K562 (cell line): ENCODE data around the gene COL24A1. TPM values are rescaled to one million over a fixed set of nuclear protein-coding genes. Genes with fewer than 3 reads are reported as not detected.

ENCODE experiments used
- ATAC-seq: fragments of 200-7000 bp; cut with Tn5 transposase; 3 replicates; pipeline ENCODE4 v1.9.1; 2020; ENCODE audit warnings: moderate library complexity
- BruUV-seq: library from RNA; stranded (reverse); fragments of 400-500 nt; replicated peaks from 2 replicates; lab custom pipeline; 2021; lab: Mats Ljungman, UMichigan
- CTCF ChIA-PET: fragments of 300-600 bp; formaldehyde crosslinking; extraction: SDS; loops from one replicate; lab custom pipeline; 2021; ENCODE audit warnings: low intra/inter-chr PET ratio; lab: Yijun Ruan, JAX
- POLR2A ChIA-PET: fragments of 300-600, 350-650 bp; sonication (Branson Sonifier 250); formaldehyde crosslinking; extraction: SDS; loops from one replicate; lab custom pipeline; 2021; ENCODE audit warnings: antibody characterized with exemption, inconsistent platforms; lab: Yijun Ruan, JAX
- DNase-seq, 4 experiments: peaks; one replicate each; pipeline versions ENCODE4 v3.0.0 to v3.0.0-alpha.2; 2011 to 2018; ENCODE audit warnings: low spot score in 3 of 4, mixed read lengths in 3 of 4; ENCODE audit errors: extremely low read depth in 1 of 4
- FAIRE-seq: peaks from 2 replicates; lab custom pipeline; 2011; peaks lifted over from hg19 to GRCh38; lab: Jason Lieb, UNC
- H2AFZ ChIP-seq: 2 replicates; pipeline ENCODE4 v1.6.0; 2011; ENCODE audit warnings: low read depth, low read length, control low read depth, inconsistent platforms
- H3K27ac ChIP-seq: fragments of 200-600 bp; 3 replicates; pipeline ENCODE4 v1.8.0; 2011; ENCODE audit warnings: low read depth, mild to moderate bottlenecking, control low read depth, inconsistent platforms, low read length, moderate library complexity, mixed read lengths; ENCODE audit errors: extremely low read depth
- H3K27me3 ChIP-seq, 2 experiments: fragments of 300-600 bp in 1 of 2; 2 replicates in 1 of 2; 3 replicates in 1 of 2; pipeline versions ENCODE4 v1.6.0 to v1.8.0; 2011; ENCODE audit warnings: inconsistent platforms in 2 of 2, low read length in 2 of 2, mild to moderate bottlenecking in 1 of 2, mixed read lengths in 1 of 2, moderate library complexity in 1 of 2; ENCODE audit not compliant: control insufficient read depth in 2 of 2, insufficient read depth in 2 of 2
- H3K36me3 ChIP-seq: fragments of 300-600 bp; 3 replicates; pipeline ENCODE4 v1.8.0; 2011; ENCODE audit warnings: mild to moderate bottlenecking, low read length, inconsistent platforms; ENCODE audit not compliant: control insufficient read depth, insufficient read depth
- H3K4me1 ChIP-seq, 2 experiments: fragments of 200-600 bp in 1 of 2; replicated peaks in 1 of 2; 2 replicates in 1 of 2; 3 replicates in 1 of 2; pipeline versions ENCODE4 v1.5.1 to v1.8.0; 2011; ENCODE audit warnings: inconsistent platforms in 2 of 2, low read length in 2 of 2, mild to moderate bottlenecking in 1 of 2, mixed read lengths in 1 of 2, moderate library complexity in 1 of 2; ENCODE audit not compliant: control insufficient read depth in 2 of 2, insufficient read depth in 2 of 2
- H3K4me2 ChIP-seq: 2 replicates; pipeline ENCODE4 v1.6.1; 2011; ENCODE audit warnings: low read length, control low read depth, inconsistent platforms, mixed read lengths; ENCODE audit not compliant: insufficient read depth
- H3K4me3 ChIP-seq: fragments of 200-600 bp; sonication (generic), shearing (Covaris generic); 2 replicates; pipeline ENCODE4 v1.5.1; 2016; ENCODE audit warnings: control low read depth, inconsistent platforms
- H3K79me2 ChIP-seq: fragments of 200-600 bp; 3 replicates; pipeline ENCODE4 v1.8.0; 2011; ENCODE audit warnings: low read length, inconsistent platforms; ENCODE audit not compliant: control insufficient read depth, insufficient read depth
- H3K9ac ChIP-seq, 2 experiments: 2 replicates each; pipeline versions ENCODE4 v1.6.0 to v1.6.1; 2011; ENCODE audit warnings: low read depth in 2 of 2, low read length in 2 of 2, control low read depth in 1 of 2, inconsistent platforms in 1 of 2, mild to moderate bottlenecking in 1 of 2, mixed read lengths in 1 of 2; ENCODE audit not compliant: insufficient read depth in 1 of 2
- H3K9me1 ChIP-seq: one replicate; pipeline ENCODE4 v1.6.0; 2011; ENCODE audit warnings: inconsistent platforms, mild to moderate bottlenecking, low read length, moderate library complexity; ENCODE audit not compliant: control insufficient read depth, insufficient read depth
- H3K9me3 ChIP-seq: replicated peaks from 2 replicates; pipeline ENCODE4 v1.5.1; 2011; ENCODE audit warnings: low read depth, low read length, inconsistent platforms; ENCODE audit not compliant: control insufficient read depth, insufficient read depth
- H4K20me1 ChIP-seq: replicated peaks from 2 replicates; pipeline ENCODE4 v1.6.1; 2011; ENCODE audit warnings: low read length, inconsistent platforms, mixed read lengths; ENCODE audit not compliant: control insufficient read depth, insufficient read depth
- CTBP1 ChIP-seq: fragments of 450-650 bp; IDR thresholded peaks from 2 replicates; pipeline ENCODE4 v1.6.1; 2016; ENCODE audit warnings: borderline replicate concordance
- NR2C2 ChIP-seq, 2 experiments: fragments of 200-800 bp in 1 of 2; sonication (Bioruptor generic) in 1 of 2; sonication (generic) in 1 of 2; formaldehyde crosslinking in 1 of 2; IDR thresholded peaks; 2 replicates each; pipeline versions ENCODE4 v1.6.1 to v1.8.0; 2016 to 2022; ENCODE audit warnings: mild to moderate bottlenecking in 1 of 2, missing compliant biosample characterization in 1 of 2, missing genetic modification characterization in 1 of 2, missing genetic modification reagents in 1 of 2
- SAFB2 ChIP-seq: fragments of 200-400 bp; formaldehyde crosslinking; IDR thresholded peaks from 2 replicates; pipeline ENCODE4 v1.6.1; 2018; ENCODE audit warnings: borderline replicate concordance, low read length, low read depth, moderate library complexity; ENCODE audit not compliant: severe bottlenecking
- TRIM24 ChIP-seq, 2 experiments: fragments of 450-650 bp; IDR thresholded peaks; 2 replicates each; pipeline ENCODE4 v1.6.1; 2016
- TSC22D4 ChIP-seq: fragments of 450-650 bp; IDR thresholded peaks from 2 replicates; pipeline ENCODE4 v1.6.1; 2016; ENCODE audit warnings: missing genetic modification characterization, missing biosample characterization, control low read depth
- ZFP36 ChIP-seq: fragments of 150-350 bp; IDR thresholded peaks from 2 replicates; pipeline ENCODE4 v1.6.1; 2018; ENCODE audit warnings: low read length, low read depth; ENCODE audit not compliant: partially characterized antibody
- ZNF121 ChIP-seq: sonication (generic); formaldehyde crosslinking; conservative IDR thresholded peaks from 2 replicates; pipeline ENCODE4 v1.8.0; 2022; ENCODE audit warnings: missing genetic modification reagents
- ZNF124 ChIP-seq: sonication (generic); formaldehyde crosslinking; IDR thresholded peaks from 2 replicates; pipeline ENCODE4 v1.8.1; 2022; ENCODE audit warnings: missing genetic modification reagents
- ZNF212 ChIP-seq: fragments of 450-650 bp; formaldehyde crosslinking; IDR thresholded peaks from 2 replicates; pipeline ENCODE4 v1.4.0; 2020; ENCODE audit warnings: mild to moderate bottlenecking
- ZNF584 ChIP-seq: fragments of 200-800 bp; sonication (Bioruptor generic); IDR thresholded peaks from 2 replicates; pipeline ENCODE4 v1.6.1; 2016; ENCODE audit warnings: low read depth, mild to moderate bottlenecking, missing genetic modification characterization, missing compliant biosample characterization
- WGBS: fragments of 100-300 bp; shearing (Covaris generic); methylation state at CpG from one replicate; pipeline ENCODE4 v1.1.6; 2016; ENCODE audit warnings: low coverage, mixed read lengths; ENCODE audit not compliant: insufficient coverage; ENCODE audit errors: missing lambda C conversion rate; 5-methylcytosine and 5-hydroxymethylcytosine counted together
- in situ Hi-C: fragments of 300-500 bp; cut with MboI; formaldehyde crosslinking; loops from 4 replicates; pipeline ENCODE4 v1.15.0; 2018; ENCODE audit warnings: inconsistent platforms, mixed read lengths
- intact Hi-C: fragments of 100-400 bp; cut with micrococcal nuclease; formaldehyde crosslinking; loops from 2 replicates; pipeline ENCODE4 v1.14.2; 2022
- polyA plus RNA-seq, 8 experiments: library from polyadenylated mRNA; depleted of rRNA in 4 of 8; stranded (reverse) in 5 of 8; unstranded in 3 of 8; fragments of >200 nt; fragmentation: Nextera tagmentation in 2 of 8; fragmentation: Illumina TruSeq in 1 of 8; extraction: Ambion mirVana in 2 of 8; extraction: Trizol in 1 of 8; gene quantifications; 2 replicates each; pipeline versions ENCODE4 v1.2.1 to v1.2.3, GENCODE V29; 2011 to 2014; ENCODE audit warnings: inconsistent platforms in 1 of 8, missing spikeins in 1 of 8
- total RNA-seq, 7 experiments: library from RNA; depleted of rRNA in 6 of 7; stranded (reverse); fragments of >200 nt in 6 of 7; fragmentation: Illumina TruSeq in 2 of 7; extraction: Trizol in 2 of 7; gene quantifications; 2 replicates each; pipeline versions ENCODE4 v1.2.1 to v1.2.3, GENCODE V29; 2011 to 2021; ENCODE audit warnings: low replicate concordance in 1 of 7
- TF ChIP-seq, protein P1 (sequence below): fragments of 450-650 bp; IDR thresholded peaks from 2 replicates; pipeline ENCODE4 v1.6.1; 2016; ENCODE audit warnings: mild to moderate bottlenecking
- TF ChIP-seq, protein P2 (sequence below): fragments of 200-400 bp; formaldehyde crosslinking; IDR thresholded peaks from 2 replicates; pipeline ENCODE4 v1.6.1; 2017; ENCODE audit warnings: mild to moderate bottlenecking, low read depth, low read length, moderate library complexity
- TF ChIP-seq, protein P3 (sequence below): fragments of 450-650 bp; IDR thresholded peaks from one replicate; pipeline ENCODE4 v1.6.1; 2018; ENCODE audit warnings: mild to moderate bottlenecking, moderate library complexity; ENCODE audit not compliant: partially characterized antibody
- TF ChIP-seq, protein P4 (sequence below): sonication (generic); formaldehyde crosslinking; IDR thresholded peaks from 2 replicates; pipeline ENCODE4 v1.8.0; 2022; ENCODE audit warnings: missing genetic modification reagents, mild to moderate bottlenecking, moderate library complexity, borderline replicate concordance

Gene COL24A1
- total and polyA plus RNA-seq, 9 of the 15 experiments (the other 6 are each of a cell fraction or from before 2014, with no cell fraction given), result 0.01 to 0.06 (median 0.03) TPM; not detected in 2

DNA sequence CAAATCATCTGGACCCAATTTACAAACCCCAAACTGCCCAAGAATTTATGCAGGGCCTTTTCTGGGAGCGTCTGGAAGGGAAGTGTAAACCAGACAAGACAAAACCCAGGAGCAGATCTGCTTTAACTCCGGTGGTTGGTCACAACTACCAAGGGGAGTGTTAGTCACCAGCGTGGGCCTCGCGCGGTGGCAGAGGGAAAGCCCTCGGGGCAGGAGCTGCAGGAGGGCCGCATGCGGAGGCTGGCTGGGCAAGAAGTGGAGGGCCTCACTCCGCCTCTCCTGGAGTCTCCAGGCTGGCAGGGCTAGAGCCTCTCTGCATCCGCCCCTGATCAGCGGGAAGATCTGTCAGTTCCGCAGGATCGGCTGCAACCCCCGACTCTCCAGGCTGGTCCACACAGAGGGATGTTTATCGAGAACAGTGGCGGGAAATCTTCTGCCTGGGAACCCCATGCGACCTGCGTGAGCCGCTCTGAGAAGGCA lies 2.0 kb downstream of the COL24A1 start:
- no peak for DNase-seq
- H3K4me3 ChIP-seq, result no peak overlapping the region
- WGBS, result 1% methylated on average over 20 of the region's 20 CpGs

More for the DNA sequence above, 2.0 kb downstream of the COL24A1 start:
- ChIA-PET POLR2A (no interaction called here), CTCF (no interaction called here)
- FAIRE-seq (no peak), ATAC-seq (no peak)
- intact Hi-C loops, result no loop called here
- Histone ChIP-seq H3K9me3 (no peaks in the 10 kb centered on the region), H4K20me1 (no peaks in the 10 kb centered on the region), H3K4me1 (peaks cover 0 to 11% of the 10 kb centered on the region in 2 experiments; a peak in 2 of 5 replicates)
- in situ Hi-C loops, result no loop called here
- BruUV-seq, result no TSS peak
- TF ChIP-seq NR2C2 (CRISPR knock-in tag; IDR thresholded peaks at IDR 0.05) (no peak), NR2C2 (tag; IDR thresholded peaks at IDR 0.05) (no peak), TSC22D4 (tag) (no peak), ZNF124 (no peak), ZNF584 (no peak), ZNF121 (CRISPR knock-in tag) (no peak), TRIM24 (IDR thresholded peaks at IDR 0.05) (no peak), CTBP1 (no peak), ZNF212 (CRISPR knock-in tag) (no peak), ZFP36 (no peak), SAFB2 (no peak)
- TF ChIP-seq, protein P1, sequence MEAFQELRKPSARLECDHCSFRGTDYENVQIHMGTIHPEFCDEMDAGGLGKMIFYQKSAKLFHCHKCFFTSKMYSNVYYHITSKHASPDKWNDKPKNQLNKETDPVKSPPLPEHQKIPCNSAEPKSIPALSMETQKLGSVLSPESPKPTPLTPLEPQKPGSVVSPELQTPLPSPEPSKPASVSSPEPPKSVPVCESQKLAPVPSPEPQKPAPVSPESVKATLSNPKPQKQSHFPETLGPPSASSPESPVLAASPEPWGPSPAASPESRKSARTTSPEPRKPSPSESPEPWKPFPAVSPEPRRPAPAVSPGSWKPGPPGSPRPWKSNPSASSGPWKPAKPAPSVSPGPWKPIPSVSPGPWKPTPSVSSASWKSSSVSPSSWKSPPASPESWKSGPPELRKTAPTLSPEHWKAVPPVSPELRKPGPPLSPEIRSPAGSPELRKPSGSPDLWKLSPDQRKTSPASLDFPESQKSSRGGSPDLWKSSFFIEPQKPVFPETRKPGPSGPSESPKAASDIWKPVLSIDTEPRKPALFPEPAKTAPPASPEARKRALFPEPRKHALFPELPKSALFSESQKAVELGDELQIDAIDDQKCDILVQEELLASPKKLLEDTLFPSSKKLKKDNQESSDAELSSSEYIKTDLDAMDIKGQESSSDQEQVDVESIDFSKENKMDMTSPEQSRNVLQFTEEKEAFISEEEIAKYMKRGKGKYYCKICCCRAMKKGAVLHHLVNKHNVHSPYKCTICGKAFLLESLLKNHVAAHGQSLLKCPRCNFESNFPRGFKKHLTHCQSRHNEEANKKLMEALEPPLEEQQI, result no peak
- TF ChIP-seq, protein P2, sequence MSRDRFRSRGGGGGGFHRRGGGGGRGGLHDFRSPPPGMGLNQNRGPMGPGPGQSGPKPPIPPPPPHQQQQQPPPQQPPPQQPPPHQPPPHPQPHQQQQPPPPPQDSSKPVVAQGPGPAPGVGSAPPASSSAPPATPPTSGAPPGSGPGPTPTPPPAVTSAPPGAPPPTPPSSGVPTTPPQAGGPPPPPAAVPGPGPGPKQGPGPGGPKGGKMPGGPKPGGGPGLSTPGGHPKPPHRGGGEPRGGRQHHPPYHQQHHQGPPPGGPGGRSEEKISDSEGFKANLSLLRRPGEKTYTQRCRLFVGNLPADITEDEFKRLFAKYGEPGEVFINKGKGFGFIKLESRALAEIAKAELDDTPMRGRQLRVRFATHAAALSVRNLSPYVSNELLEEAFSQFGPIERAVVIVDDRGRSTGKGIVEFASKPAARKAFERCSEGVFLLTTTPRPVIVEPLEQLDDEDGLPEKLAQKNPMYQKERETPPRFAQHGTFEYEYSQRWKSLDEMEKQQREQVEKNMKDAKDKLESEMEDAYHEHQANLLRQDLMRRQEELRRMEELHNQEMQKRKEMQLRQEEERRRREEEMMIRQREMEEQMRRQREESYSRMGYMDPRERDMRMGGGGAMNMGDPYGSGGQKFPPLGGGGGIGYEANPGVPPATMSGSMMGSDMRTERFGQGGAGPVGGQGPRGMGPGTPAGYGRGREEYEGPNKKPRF, result no peak
- TF ChIP-seq, protein P3, sequence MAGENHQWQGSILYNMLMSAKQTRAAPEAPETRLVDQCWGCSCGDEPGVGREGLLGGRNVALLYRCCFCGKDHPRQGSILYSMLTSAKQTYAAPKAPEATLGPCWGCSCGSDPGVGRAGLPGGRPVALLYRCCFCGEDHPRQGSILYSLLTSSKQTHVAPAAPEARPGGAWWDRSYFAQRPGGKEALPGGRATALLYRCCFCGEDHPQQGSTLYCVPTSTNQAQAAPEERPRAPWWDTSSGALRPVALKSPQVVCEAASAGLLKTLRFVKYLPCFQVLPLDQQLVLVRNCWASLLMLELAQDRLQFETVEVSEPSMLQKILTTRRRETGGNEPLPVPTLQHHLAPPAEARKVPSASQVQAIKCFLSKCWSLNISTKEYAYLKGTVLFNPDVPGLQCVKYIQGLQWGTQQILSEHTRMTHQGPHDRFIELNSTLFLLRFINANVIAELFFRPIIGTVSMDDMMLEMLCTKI, result no peak
- TF ChIP-seq, protein P4, sequence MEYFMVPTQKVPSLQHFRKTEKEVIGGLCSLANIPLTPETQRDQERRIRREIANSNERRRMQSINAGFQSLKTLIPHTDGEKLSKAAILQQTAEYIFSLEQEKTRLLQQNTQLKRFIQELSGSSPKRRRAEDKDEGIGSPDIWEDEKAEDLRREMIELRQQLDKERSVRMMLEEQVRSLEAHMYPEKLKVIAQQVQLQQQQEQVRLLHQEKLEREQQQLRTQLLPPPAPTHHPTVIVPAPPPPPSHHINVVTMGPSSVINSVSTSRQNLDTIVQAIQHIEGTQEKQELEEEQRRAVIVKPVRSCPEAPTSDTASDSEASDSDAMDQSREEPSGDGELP (CRISPR knock-in tag), result no peak
- TF ChIP-seq, all 486 proteins: peak for 0
- no peak overlapping the region for H2AFZ ChIP-seq
- H3K79me2 ChIP-seq, result no peaks in the 10 kb centered on the region
- H3K9ac ChIP-seq, result no peak overlapping the region
- no peak overlapping the region for H3K4me2 ChIP-seq
- peaks cover 11 to 29% of the 10 kb centered on the region in 2 experiments; a peak in 3 of 5 replicates for H3K27me3 ChIP-seq
- H3K36me3 ChIP-seq, result no peaks in the 10 kb centered on the region
- no peaks in the 10 kb centered on the region for H3K9me1 ChIP-seq
- no peak overlapping the region for H3K27ac ChIP-seq
